Endothelial cell of umbilical vein (primary cell): ENCODE measurements around the gene DERL3.

Experiments used
- EZH2 ChIP-seq: IDR thresholded peaks from 2 replicates; pipeline ENCODE4 v1.6.1; 2012; ENCODE audit warnings: borderline replicate concordance, low read depth, mild to moderate bottlenecking, moderate library complexity, low read length, inconsistent platforms; ENCODE audit not compliant: severe bottlenecking
- FOS ChIP-seq: IDR thresholded peaks from 2 replicates; pipeline ENCODE4 v1.6.1; 2011; ENCODE audit warnings: mild to moderate bottlenecking, low read length, moderate library complexity, borderline replicate concordance; ENCODE audit not compliant: insufficient read depth
- GATA2 ChIP-seq: IDR thresholded peaks from 2 replicates; pipeline ENCODE4 v1.7.0; 2011; ENCODE audit warnings: low read depth, mild to moderate bottlenecking, moderate library complexity, mixed read lengths, low read length; ENCODE audit not compliant: insufficient read length, insufficient read depth
- JUN ChIP-seq: IDR thresholded peaks from 2 replicates; pipeline ENCODE4 v1.6.1; 2011; ENCODE audit warnings: borderline replicate concordance, low read depth; ENCODE audit not compliant: insufficient read length, insufficient read depth
- POLR2AphosphoS5 ChIP-seq: IDR thresholded peaks from 2 replicates; pipeline ENCODE4 v1.6.1; 2012; ENCODE audit warnings: low read depth, mild to moderate bottlenecking, control low read depth, low read length, moderate library complexity; ENCODE audit not compliant: insufficient read depth
- TF ChIP-seq, protein P1 (sequence below), 2 donors: IDR thresholded peaks; 1 replicate in 1 of 2; 2 replicates in 1 of 2; pipeline ENCODE4 v1.5.1; 2011; ENCODE audit warnings: low read length in 2 of 2, mild to moderate bottlenecking in 2 of 2, moderate library complexity in 2 of 2, control low read depth in 1 of 2, inconsistent platforms in 1 of 2, low read depth in 1 of 2; ENCODE audit not compliant: insufficient read depth in 1 of 2; ENCODE audit errors: extremely low read depth in 1 of 2
- TF ChIP-seq, protein P2 (sequence below): IDR thresholded peaks from 2 replicates; pipeline ENCODE4 v1.6.1; 2011; ENCODE audit not compliant: insufficient read depth, insufficient read length

DNA sequence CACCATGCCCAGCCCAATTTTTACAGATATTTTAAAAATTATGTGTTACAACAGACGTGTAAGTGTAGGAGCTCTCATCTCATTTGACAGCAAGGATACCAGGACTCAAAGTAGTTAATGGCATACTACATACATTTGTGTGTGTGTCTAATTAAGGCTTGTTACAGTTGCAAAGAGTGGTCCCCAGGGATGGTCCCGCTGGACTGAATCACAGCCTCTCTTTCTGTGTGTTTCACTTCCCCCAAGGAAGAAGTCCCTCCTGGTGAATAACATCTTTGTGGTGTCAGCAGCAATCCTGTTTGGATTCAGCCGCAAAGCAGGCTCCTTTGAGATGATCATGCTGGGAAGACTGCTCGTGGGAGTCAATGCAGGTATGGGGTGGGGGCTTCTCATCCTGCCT is 36.1 kb upstream of the DERL3 start:
- TF ChIP-seq, protein P1, sequence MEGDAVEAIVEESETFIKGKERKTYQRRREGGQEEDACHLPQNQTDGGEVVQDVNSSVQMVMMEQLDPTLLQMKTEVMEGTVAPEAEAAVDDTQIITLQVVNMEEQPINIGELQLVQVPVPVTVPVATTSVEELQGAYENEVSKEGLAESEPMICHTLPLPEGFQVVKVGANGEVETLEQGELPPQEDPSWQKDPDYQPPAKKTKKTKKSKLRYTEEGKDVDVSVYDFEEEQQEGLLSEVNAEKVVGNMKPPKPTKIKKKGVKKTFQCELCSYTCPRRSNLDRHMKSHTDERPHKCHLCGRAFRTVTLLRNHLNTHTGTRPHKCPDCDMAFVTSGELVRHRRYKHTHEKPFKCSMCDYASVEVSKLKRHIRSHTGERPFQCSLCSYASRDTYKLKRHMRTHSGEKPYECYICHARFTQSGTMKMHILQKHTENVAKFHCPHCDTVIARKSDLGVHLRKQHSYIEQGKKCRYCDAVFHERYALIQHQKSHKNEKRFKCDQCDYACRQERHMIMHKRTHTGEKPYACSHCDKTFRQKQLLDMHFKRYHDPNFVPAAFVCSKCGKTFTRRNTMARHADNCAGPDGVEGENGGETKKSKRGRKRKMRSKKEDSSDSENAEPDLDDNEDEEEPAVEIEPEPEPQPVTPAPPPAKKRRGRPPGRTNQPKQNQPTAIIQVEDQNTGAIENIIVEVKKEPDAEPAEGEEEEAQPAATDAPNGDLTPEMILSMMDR (IDR thresholded peaks at IDR 0.05; ENCODE audit: extremely low read depth in 1 of 2, insufficient read depth in 1 of 2, low read depth in 1 of 2, low read length in 2 of 2): no peak
- TF ChIP-seq POLR2AphosphoS5: no peak
- TF ChIP-seq GATA2: no peak
- no peak for TF ChIP-seq JUN
- TF ChIP-seq EZH2: no peak
- TF ChIP-seq, protein P2, sequence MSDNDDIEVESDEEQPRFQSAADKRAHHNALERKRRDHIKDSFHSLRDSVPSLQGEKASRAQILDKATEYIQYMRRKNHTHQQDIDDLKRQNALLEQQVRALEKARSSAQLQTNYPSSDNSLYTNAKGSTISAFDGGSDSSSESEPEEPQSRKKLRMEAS: no peak
- TF ChIP-seq FOS: no peak
